A673 (cell line): Measurements from ENCODE around the gene BST1. TPM values are rescaled to one million over a fixed set of nuclear protein-coding genes. Genes with fewer than 3 reads are reported as not detected.
A peak's percentile ranks its signal among the peaks of the same experiment; 100 is the strongest.

Experiments
- BruUV-seq: library from RNA; stranded (reverse); fragments of 400-500 nt; replicated peaks from 2 replicates; lab custom pipeline; 2021; lab: Mats Ljungman, UMichigan
- CTCF ChIA-PET: fragments of 300-600 bp; sonication (Branson Sonifier 250); formaldehyde crosslinking; loops from one replicate; lab custom pipeline; 2022; ENCODE audit warnings: antibody characterized with exemption; lab: Charles Lee
- POLR2A ChIA-PET: fragments of 300-600 bp; sonication (Branson Sonifier 250); formaldehyde crosslinking; loops from one replicate; lab custom pipeline; 2022; ENCODE audit warnings: antibody characterized with exemption; ENCODE audit not compliant: low non-redundant PET; lab: Charles Lee
- DNase-seq: peaks from one replicate; pipeline ENCODE4 v3.0.0-alpha.2; 2015; ENCODE audit warnings: low spot score
- H3K27ac ChIP-seq: fragments of 200-600 bp; sonication (generic); 2 replicates; pipeline ENCODE4 v1.5.1; 2016; ENCODE audit warnings: mixed run types, low read depth, mild to moderate bottlenecking, mixed read lengths, antibody characterized with exemption, low read length; ENCODE audit not compliant: poor library complexity, severe bottlenecking
- H3K27me3 ChIP-seq: fragments of 200-600 bp; sonication (generic); replicated peaks from 2 replicates; pipeline ENCODE4 v1.6.1; 2017; ENCODE audit warnings: mixed run types, low read depth, mild to moderate bottlenecking, mixed read lengths, antibody characterized with exemption, low read length; ENCODE audit not compliant: insufficient read depth, poor library complexity
- H3K36me3 ChIP-seq: fragments of 200-600 bp; sonication (generic); 2 replicates; pipeline ENCODE4 v1.6.1; 2016; ENCODE audit warnings: mixed run types, mild to moderate bottlenecking, mixed read lengths, antibody characterized with exemption, low read length; ENCODE audit not compliant: insufficient read depth, poor library complexity, severe bottlenecking
- H3K4me1 ChIP-seq: fragments of 200-600 bp; sonication (generic); 2 replicates; pipeline ENCODE4 v1.6.1; 2017; ENCODE audit warnings: mixed run types, mild to moderate bottlenecking, mixed read lengths, antibody characterized with exemption, low read length; ENCODE audit not compliant: insufficient read depth, poor library complexity, severe bottlenecking
- H3K4me3 ChIP-seq: fragments of 200-600 bp; sonication (generic); 2 replicates; pipeline ENCODE4 v1.5.1; 2016; ENCODE audit warnings: low read depth, mixed run types, mild to moderate bottlenecking, mixed read lengths, low read length; ENCODE audit not compliant: poor library complexity, severe bottlenecking
- H3K9me3 ChIP-seq: fragments of 200-600 bp; sonication (generic); 2 replicates; pipeline ENCODE4 v1.6.1; 2016; ENCODE audit warnings: mixed run types, low read depth, mild to moderate bottlenecking, mixed read lengths, antibody characterized with exemption, low read length; ENCODE audit not compliant: poor library complexity, severe bottlenecking
- CTCF ChIP-seq: fragments of 300-800, 200-600 bp; sonication (generic); conservative IDR thresholded peaks from 2 replicates; pipeline ENCODE4 v1.5.1; 2017; ENCODE audit warnings: low read depth, mild to moderate bottlenecking, antibody characterized with exemption, low read length, moderate library complexity, mixed read lengths
- EZH2 ChIP-seq: fragments of 200-600 bp; sonication (generic); IDR thresholded peaks from 2 replicates; pipeline ENCODE4 v1.6.1; 2017; ENCODE audit warnings: borderline replicate concordance, low read depth, mild to moderate bottlenecking, mixed read lengths, antibody characterized with exemption, low read length; ENCODE audit not compliant: poor library complexity, severe bottlenecking
- intact Hi-C: fragments of 100-400 bp; cut with micrococcal nuclease; formaldehyde crosslinking; loops from one replicate; pipeline ENCODE4 v1.10.0; 2022; ENCODE audit not compliant: unreplicated experiment
- total RNA-seq: library from RNA; stranded (reverse); gene quantifications from 2 replicates; pipeline ENCODE4 v1.2.3, GENCODE V29; 2021

The BST1 gene
- total RNA-seq, 1 experiment from 2014 or later, result 2.4 TPM

DNA sequence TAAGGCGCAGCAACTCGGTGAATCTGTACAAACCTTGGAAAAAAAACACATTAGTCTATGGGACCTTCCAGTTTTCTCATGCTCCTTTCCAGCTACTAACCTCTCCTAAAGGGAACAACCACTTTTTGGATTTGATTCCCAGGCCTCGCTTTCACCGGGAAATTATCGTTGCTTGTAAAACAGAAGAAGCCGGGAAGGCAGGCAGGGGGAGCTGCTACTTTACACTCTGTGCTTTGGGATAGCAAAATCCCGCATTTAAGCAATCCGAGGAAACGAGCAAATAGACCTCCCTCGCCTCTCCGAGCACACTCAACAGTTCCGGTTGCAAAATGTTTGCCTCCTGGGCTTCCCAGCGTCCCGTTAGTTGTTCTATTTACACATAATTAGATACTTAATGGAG lies 76.4 kb downstream of the BST1 start:
- POLR2A ChIA-PET, result no interaction called here
- intact Hi-C loops, result no loop called here

GRCh38 chr4:15779809-15780208 lies 76.9 kb downstream of the BST1 start:
- CTCF ChIA-PET, result interaction anchor here (0.7 kb wide), 2 partner anchors 14 to 1651 kb away, joined by 4 to 5 read pairs; no protein-coding TSS in a partner anchor
- Histone ChIP-seq H3K9me3 (no peaks in the 10 kb centered on the region), H3K27ac (no peak overlapping the region), H3K36me3 (no peaks in the 10 kb centered on the region), H3K4me3 (peak overlapping the region; percentile 48), H3K4me1 (no peaks in the 10 kb centered on the region), H3K27me3 (peaks cover 11% of the 10 kb centered on the region)
- intact Hi-C loops, result no loop called here
- TF ChIP-seq CTCF (no peak), EZH2 (no peak)
- BruUV-seq, result no TSS peak
- POLR2A ChIA-PET, result no interaction called here
- DNase-seq, result no peak

More for the DNA sequence above, 76.4 kb downstream of the BST1 start:
- DNase-seq, result peak; percentile 69
- TF ChIP-seq CTCF (peak; percentile 56), EZH2 (no peak)
- Histone ChIP-seq H3K9me3 (no peaks in the 10 kb centered on the region), H3K36me3 (no peaks in the 10 kb centered on the region), H3K4me3 (peak overlapping the region; percentile 48), H3K27me3 (peaks cover 11% of the 10 kb centered on the region), H3K4me1 (no peaks in the 10 kb centered on the region), H3K27ac (no peak overlapping the region)
- CTCF ChIA-PET, result interaction anchor here (0.7 kb wide), 1 partner anchor 14 kb away, joined by 4 read pairs; no protein-coding TSS in a partner anchor
- BruUV-seq, result no TSS peak

DNA sequence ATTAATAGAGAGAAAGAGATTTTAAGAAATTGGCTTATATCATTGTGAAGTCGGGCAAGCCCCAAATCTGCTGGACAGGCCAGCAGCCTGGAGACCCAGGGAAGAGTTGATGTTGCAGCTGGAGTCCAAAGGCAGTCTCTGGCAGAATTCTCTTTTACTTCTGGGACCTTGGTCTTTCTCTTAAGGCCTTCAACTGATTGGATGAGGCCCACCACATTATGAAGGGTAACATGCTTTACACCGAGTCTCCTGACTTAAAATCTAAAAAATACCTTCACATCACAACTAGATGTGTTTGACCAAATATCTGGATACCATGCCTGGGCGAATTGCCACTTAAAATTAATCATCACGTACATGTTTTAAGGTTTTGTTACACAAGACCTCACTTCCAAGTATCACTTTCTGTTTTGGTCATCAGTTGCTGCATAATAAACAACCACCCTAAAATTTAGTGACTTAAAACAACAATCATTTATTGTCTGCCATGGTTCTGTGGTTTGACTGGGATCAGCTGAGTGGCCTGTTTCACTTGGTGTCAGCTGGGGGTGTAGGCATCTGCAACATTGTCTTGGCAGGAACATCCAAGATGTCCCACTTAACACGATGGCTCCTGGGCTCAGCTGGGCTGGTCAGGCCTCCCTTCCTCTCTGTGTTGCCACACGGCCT lies 78.7 kb downstream of the BST1 start:
- BruUV-seq, result no TSS peak
- H3K36me3 ChIP-seq, result no peaks in the 10 kb centered on the region
- no peak overlapping the region for H3K4me3 ChIP-seq
- ChIA-PET CTCF (no interaction called here), POLR2A (no interaction called here)
- intact Hi-C loops, result no loop called here
- no peaks in the 10 kb centered on the region for H3K4me1 ChIP-seq
- no peak for TF ChIP-seq CTCF
- TF ChIP-seq EZH2, result no peak
- peaks cover 11% of the 10 kb centered on the region for H3K27me3 ChIP-seq
- DNase-seq, result no peak
- no peak overlapping the region for H3K27ac ChIP-seq
- no peaks in the 10 kb centered on the region for H3K9me3 ChIP-seq

Other genes with a start within 250 kb of the BST1 start
- 25.2 and 29.7 TPM in 2 replicates for gene CC2D2A, start 233.2 kb upstream of the BST1 start, total RNA-seq
- 59.7 and 60.1 TPM in 2 replicates for gene FBXL5, start 47.7 kb upstream of the BST1 start, total RNA-seq
- 27.4 and 29.0 TPM in 2 replicates for gene FAM200B, start 21.2 kb upstream of the BST1 start, total RNA-seq
- not detected in 2 replicates for gene CD38, start 75.3 kb downstream of the BST1 start, total RNA-seq
- gene FGFBP1, start 235.7 kb downstream of the BST1 start, total RNA-seq, result not detected in 2 replicates